K562 (cell line): Measurements from ENCODE around the gene HPD. TPM values are rescaled to one million over a fixed set of nuclear protein-coding genes. Genes with fewer than 3 reads are reported as not detected.

ENCODE experiments used
- ARNT ChIP-seq, 2 experiments: fragments of 450-650 bp; IDR thresholded peaks; 2 replicates each; pipeline ENCODE4 v1.6.1; 2016; ENCODE audit warnings: mild to moderate bottlenecking in 1 of 2
- BHLHE40 ChIP-seq: IDR thresholded peaks from 2 replicates; pipeline ENCODE4 v1.6.1; 2011; ENCODE audit warnings: low read length, improper control_type of control experiment
- ELF1 ChIP-seq: fragments of 200-800 bp; sonication (Bioruptor generic); IDR thresholded peaks from 2 replicates; pipeline ENCODE4 v1.6.1; 2016; ENCODE audit warnings: missing genetic modification characterization, missing compliant biosample characterization
- EP400 ChIP-seq: fragments of 450-650 bp; IDR thresholded peaks from 2 replicates; pipeline ENCODE4 v1.6.1; 2017; ENCODE audit warnings: antibody characterized with exemption, mild to moderate bottlenecking, moderate library complexity
- MECOM ChIP-seq: fragments of 250-450 bp; sonication (Bioruptor Pico); IDR thresholded peaks from 2 replicates; pipeline ENCODE4 v1.8.0; 2022; ENCODE audit warnings: inconsistent platforms
- NFYB ChIP-seq: IDR thresholded peaks from 2 replicates; pipeline ENCODE4 v1.6.1; 2011; ENCODE audit warnings: mild to moderate bottlenecking, moderate library complexity; ENCODE audit not compliant: insufficient read length; ENCODE audit errors: extremely low read depth
- PCBP2 ChIP-seq: fragments of 200-400 bp; formaldehyde crosslinking; IDR thresholded peaks from 2 replicates; pipeline ENCODE4 v1.6.1; 2018; ENCODE audit warnings: low read length, low read depth, mild to moderate bottlenecking, moderate library complexity; ENCODE audit not compliant: poor library complexity, severe bottlenecking
- SMARCA4 ChIP-seq: fragments of 450-650 bp; IDR thresholded peaks from 2 replicates; pipeline ENCODE4 v1.6.1; 2016
- SREBF2 ChIP-seq: sonication (generic); formaldehyde crosslinking; IDR thresholded peaks from 2 replicates; pipeline ENCODE4 v1.4.0; 2020; ENCODE audit warnings: mild to moderate bottlenecking, missing genetic modification reagents
- STAG1 ChIP-seq: sonication (generic); formaldehyde crosslinking; IDR thresholded peaks from 2 replicates; pipeline ENCODE4 v1.5.0; 2020; ENCODE audit warnings: missing genetic modification reagents, borderline replicate concordance
- ZBTB7A ChIP-seq: IDR thresholded peaks from 2 replicates; pipeline ENCODE4 v1.6.1; 2011; ENCODE audit warnings: low read depth, mild to moderate bottlenecking, low read length, moderate library complexity, borderline replicate concordance; ENCODE audit not compliant: control insufficient read depth
- ZFP1 ChIP-seq: fragments of 450-650 bp; formaldehyde crosslinking; IDR thresholded peaks from 2 replicates; pipeline ENCODE4 v1.4.0; 2020; ENCODE audit warnings: mild to moderate bottlenecking, mixed read lengths
- ZNF3 ChIP-seq: fragments of 250-450 bp; sonication (Bioruptor Pico); IDR thresholded peaks from 2 replicates; pipeline ENCODE4 v1.5.0; 2021; ENCODE audit warnings: mild to moderate bottlenecking, moderate library complexity
- ZNF586 ChIP-seq: fragments of 450-650 bp; formaldehyde crosslinking; conservative IDR thresholded peaks from 2 replicates; pipeline ENCODE4 v1.4.0; 2020; ENCODE audit warnings: mild to moderate bottlenecking, moderate library complexity
- polyA plus RNA-seq, 8 experiments: library from polyadenylated mRNA; depleted of rRNA in 4 of 8; stranded (reverse) in 5 of 8; unstranded in 3 of 8; fragments of >200 nt; fragmentation: Nextera tagmentation in 2 of 8; fragmentation: Illumina TruSeq in 1 of 8; extraction: Ambion mirVana in 2 of 8; extraction: Trizol in 1 of 8; gene quantifications; 2 replicates each; pipeline versions ENCODE4 v1.2.1 to v1.2.3, GENCODE V29; 2011 to 2014; ENCODE audit warnings: inconsistent platforms in 1 of 8, missing spikeins in 1 of 8
- total RNA-seq, 7 experiments: library from RNA; depleted of rRNA in 6 of 7; stranded (reverse); fragments of >200 nt in 6 of 7; fragmentation: Illumina TruSeq in 2 of 7; extraction: Trizol in 2 of 7; gene quantifications; 2 replicates each; pipeline versions ENCODE4 v1.2.1 to v1.2.3, GENCODE V29; 2011 to 2021; ENCODE audit warnings: low replicate concordance in 1 of 7
- TF ChIP-seq, protein P1 (sequence below), 2 experiments: fragments of 450-650 bp; IDR thresholded peaks; 2 replicates each; pipeline ENCODE4 v1.6.1; 2016; ENCODE audit warnings: mild to moderate bottlenecking in 2 of 2, borderline replicate concordance in 1 of 2, low read depth in 1 of 2, moderate library complexity in 1 of 2
- TF ChIP-seq, protein P2 (sequence below): sonication (generic); formaldehyde crosslinking; IDR thresholded peaks from 2 replicates; pipeline ENCODE4 v1.8.1; 2023; ENCODE audit warnings: mild to moderate bottlenecking, missing genetic modification reagents
- TF ChIP-seq, protein P3 (sequence below): IDR thresholded peaks from 2 replicates; pipeline ENCODE4 v1.6.1; 2014; ENCODE audit warnings: antibody characterized with exemption

The HPD gene
- total and polyA plus RNA-seq, 9 of the 15 experiments (the other 6 are each of a cell fraction or from before 2014, with no cell fraction given), result 0.06 to 0.29 (median 0.07) TPM; not detected in 4

GRCh38 chr12:121796855-121797751 lies 61.6 kb downstream of the HPD start (continued):
- TF ChIP-seq, protein P1, sequence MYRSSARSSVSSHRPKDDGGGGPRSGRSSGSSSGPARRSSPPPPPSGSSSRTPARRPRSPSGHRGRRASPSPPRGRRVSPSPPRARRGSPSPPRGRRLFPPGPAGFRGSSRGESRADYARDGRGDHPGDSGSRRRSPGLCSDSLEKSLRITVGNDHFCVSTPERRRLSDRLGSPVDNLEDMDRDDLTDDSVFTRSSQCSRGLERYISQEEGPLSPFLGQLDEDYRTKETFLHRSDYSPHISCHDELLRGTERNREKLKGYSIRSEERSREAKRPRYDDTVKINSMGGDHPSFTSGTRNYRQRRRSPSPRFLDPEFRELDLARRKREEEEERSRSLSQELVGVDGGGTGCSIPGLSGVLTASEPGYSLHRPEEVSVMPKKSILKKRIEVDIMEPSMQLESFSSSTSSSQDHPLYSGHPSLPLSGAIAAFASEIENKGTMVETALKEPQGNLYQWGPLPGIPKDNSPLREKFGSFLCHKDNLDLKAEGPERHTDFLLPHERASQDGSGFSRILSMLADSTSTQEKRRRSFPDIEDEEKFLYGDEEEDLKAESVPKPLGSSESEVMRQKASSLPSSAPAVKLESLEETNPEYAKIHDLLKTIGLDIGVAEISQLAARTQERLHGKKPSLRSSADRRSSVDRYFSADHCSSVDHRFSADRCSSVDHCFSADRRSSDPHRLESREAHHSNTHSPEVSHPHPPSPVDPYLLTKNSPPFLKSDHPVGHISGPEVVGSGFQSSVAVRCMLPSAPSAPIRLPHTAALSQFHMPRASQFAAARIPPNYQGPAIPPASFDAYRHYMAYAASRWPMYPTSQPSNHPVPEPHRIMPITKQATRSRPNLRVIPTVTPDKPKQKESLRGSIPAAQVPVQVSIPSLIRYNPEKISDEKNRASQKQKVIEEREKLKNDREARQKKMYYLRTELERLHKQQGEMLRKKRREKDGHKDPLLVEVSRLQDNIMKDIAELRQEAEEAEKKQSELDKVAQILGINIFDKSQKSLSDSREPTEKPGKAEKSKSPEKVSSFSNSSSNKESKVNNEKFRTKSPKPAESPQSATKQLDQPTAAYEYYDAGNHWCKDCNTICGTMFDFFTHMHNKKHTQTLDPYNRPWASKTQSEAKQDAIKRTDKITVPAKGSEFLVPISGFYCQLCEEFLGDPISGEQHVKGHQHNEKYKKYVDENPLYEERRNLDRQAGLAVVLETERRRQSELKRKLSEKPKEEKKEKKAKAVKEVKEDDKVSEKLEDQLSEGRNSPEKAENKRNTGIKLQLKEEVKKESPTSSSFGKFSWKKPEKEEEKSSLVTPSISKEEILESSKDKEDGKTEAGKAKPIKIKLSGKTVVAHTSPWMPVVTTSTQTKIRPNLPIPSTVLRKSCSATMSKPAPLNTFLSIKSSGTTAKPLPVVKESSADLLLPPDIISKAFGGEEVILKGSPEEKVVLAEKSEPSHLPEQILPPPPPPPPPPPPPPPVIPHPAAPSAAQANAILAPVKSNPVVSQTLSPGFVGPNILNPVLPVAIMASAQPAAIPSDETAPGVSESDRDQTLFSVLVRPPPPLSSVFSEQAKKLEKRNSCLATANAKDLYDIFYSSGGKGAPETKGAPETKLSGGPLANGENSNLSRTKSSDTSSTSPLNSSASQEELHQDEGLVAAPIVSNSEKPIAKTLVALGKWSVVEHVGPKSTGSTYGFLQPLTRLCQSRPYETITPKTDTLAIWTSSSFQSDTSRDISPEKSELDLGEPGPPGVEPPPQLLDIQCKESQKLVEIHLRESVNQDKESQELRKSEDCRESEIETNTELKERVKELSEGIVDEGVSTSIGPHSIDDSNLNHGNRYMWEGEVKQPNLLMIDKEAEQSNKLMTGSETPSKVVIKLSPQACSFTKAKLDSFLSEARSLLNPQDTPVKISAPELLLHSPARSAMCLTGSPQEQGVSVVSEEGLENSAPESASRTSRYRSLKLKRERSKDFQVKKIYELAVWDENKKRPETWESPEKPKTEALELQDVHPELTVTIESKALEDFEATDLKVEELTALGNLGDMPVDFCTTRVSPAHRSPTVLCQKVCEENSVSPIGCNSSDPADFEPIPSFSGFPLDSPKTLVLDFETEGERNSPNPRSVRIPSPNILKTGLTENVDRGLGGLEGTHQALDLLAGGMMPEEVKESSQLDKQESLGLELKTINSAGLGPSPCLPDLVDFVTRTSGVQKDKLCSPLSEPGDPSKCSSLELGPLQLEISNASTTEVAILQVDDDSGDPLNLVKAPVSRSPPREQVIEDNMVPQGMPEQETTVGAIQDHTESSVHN (IDR thresholded peaks at IDR 0.05; ENCODE audit: borderline replicate concordance in 1 of 2, low read depth in 1 of 2), result no peak
- TF ChIP-seq SREBF2 (CRISPR knock-in tag), result no peak
- TF ChIP-seq ARNT (IDR thresholded peaks at IDR 0.05), result no peak
- TF ChIP-seq, protein P2, sequence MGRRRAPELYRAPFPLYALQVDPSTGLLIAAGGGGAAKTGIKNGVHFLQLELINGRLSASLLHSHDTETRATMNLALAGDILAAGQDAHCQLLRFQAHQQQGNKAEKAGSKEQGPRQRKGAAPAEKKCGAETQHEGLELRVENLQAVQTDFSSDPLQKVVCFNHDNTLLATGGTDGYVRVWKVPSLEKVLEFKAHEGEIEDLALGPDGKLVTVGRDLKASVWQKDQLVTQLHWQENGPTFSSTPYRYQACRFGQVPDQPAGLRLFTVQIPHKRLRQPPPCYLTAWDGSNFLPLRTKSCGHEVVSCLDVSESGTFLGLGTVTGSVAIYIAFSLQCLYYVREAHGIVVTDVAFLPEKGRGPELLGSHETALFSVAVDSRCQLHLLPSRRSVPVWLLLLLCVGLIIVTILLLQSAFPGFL (CRISPR knock-in tag), result no peak
- no peak for TF ChIP-seq STAG1 (CRISPR knock-in tag)
- no peak for TF ChIP-seq ZNF586 (CRISPR knock-in tag)
- TF ChIP-seq SMARCA4, result peak; percentile 66
- peak; percentile 65; the same call in 1 of the 2 replicates for TF ChIP-seq ELF1 (tag)
- no peak for TF ChIP-seq ZNF3 (CRISPR knock-in tag)
- no peak for TF ChIP-seq ZFP1 (CRISPR knock-in tag)
- no peak for TF ChIP-seq PCBP2
- TF ChIP-seq EP400, result peak; percentile 89
- TF ChIP-seq MECOM (CRISPR knock-in tag), result no peak
- TF ChIP-seq ZBTB7A, result peak; percentile 70; the same call in 1 of the 2 replicates
- peak; percentile 17 for TF ChIP-seq BHLHE40
- TF ChIP-seq, protein P3, sequence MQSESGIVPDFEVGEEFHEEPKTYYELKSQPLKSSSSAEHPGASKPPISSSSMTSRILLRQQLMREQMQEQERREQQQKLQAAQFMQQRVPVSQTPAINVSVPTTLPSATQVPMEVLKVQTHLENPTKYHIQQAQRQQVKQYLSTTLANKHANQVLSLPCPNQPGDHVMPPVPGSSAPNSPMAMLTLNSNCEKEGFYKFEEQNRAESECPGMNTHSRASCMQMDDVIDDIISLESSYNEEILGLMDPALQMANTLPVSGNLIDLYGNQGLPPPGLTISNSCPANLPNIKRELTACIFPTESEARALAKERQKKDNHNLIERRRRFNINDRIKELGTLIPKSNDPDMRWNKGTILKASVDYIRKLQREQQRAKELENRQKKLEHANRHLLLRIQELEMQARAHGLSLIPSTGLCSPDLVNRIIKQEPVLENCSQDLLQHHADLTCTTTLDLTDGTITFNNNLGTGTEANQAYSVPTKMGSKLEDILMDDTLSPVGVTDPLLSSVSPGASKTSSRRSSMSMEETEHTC, result no peak
- no peak for TF ChIP-seq NFYB
